Heart right ventricle (tissue), 16 donors: Measurements from ENCODE around the gene PTGR2. TPM values are rescaled to one million over a fixed set of nuclear protein-coding genes. Genes with fewer than 3 reads are reported as not detected.
"Not testable (repeated sequence)": the region's sequence is repeated elsewhere in the genome, so short reads cannot be mapped to it uniquely, and the experiment has no call there.

ENCODE experiments used
- ATAC-seq, 8 donors: fragments of 200-7000 bp; cut with Tn5 transposase; one replicate each; pipeline ENCODE4 v1.9.1; 2020; ENCODE audit warnings: mild to moderate bottlenecking in 8 of 8, moderate library complexity in 8 of 8, moderate number of reproducible peaks in 1 of 8
- DNase-seq, 2 donors: peaks; one replicate each; pipeline ENCODE4 v3.0.0-alpha.2; 2020
- H3K27ac ChIP-seq, 10 donors: fragments of 200-600 bp; sonication (generic) in 2 of 10; one replicate each; pipeline versions ENCODE4 v1.5.0 to v1.8.0; 2020 to 2022; ENCODE audit warnings: mild to moderate bottlenecking in 3 of 10
- H3K27me3 ChIP-seq, 7 donors: fragments of 200-600 bp; one replicate each; pipeline ENCODE4 v1.8.0; 2021 to 2022; ENCODE audit warnings: mild to moderate bottlenecking in 2 of 7
- H3K36me3 ChIP-seq, 9 donors: fragments of 200-600 bp; sonication (generic) in 1 of 9; one replicate each; pipeline versions ENCODE4 v1.5.0 to v1.8.0; 2020 to 2022; ENCODE audit warnings: mild to moderate bottlenecking in 2 of 9
- H3K4me1 ChIP-seq, 9 donors: fragments of 200-600 bp; sonication (generic) in 1 of 9; one replicate each; pipeline versions ENCODE4 v1.5.0 to v1.8.0; 2020 to 2022; ENCODE audit warnings: mild to moderate bottlenecking in 4 of 9
- H3K4me3 ChIP-seq, 10 donors: fragments of 200-600 bp; sonication (generic) in 2 of 10; one replicate each; pipeline versions ENCODE4 v1.5.0 to v1.8.0; 2020 to 2022; ENCODE audit warnings: mild to moderate bottlenecking in 7 of 10, moderate library complexity in 2 of 10
- H3K9me3 ChIP-seq, 11 donors: fragments of 200-600 bp in 10 of 11; sonication (generic) in 2 of 11; one replicate each; pipeline versions ENCODE4 v1.5.0 to v1.8.0; 2013 to 2022; ENCODE audit warnings: mild to moderate bottlenecking in 2 of 11, control low read depth in 1 of 11, moderate library complexity in 1 of 11
- WGBS, 2 donors: extraction: QIAGEN DNeasy Blood & Tissue Kit; methylation state at CpG; one replicate each; pipeline ENCODE4 v1.1.7; 2013; ENCODE audit warnings: inconsistent platforms in 1 of 2; 5-methylcytosine and 5-hydroxymethylcytosine counted together
- intact Hi-C, 10 donors: fragments of 100-400 bp; cut with DNase I; formaldehyde crosslinking; loops; one replicate each; pipeline versions ENCODE4 v1.11.1 to v1.14.2; 2022
- polyA plus RNA-seq, 2 donors: library from polyadenylated mRNA; stranded (reverse); fragments of 200-250 nt; gene quantifications; one replicate each; pipeline ENCODE4 v1.2.3, GENCODE V29; 2013
- total RNA-seq, 10 donors: library from RNA; stranded (reverse); fragmentation: NEBNext Ultra II Directional in 3 of 10; extraction: Animal tissue kit (Norgen Biotek cat#: 25700) in 3 of 10; gene quantifications; one replicate each; pipeline versions ENCODE4 v1.2.1 to v1.2.4, GENCODE V29; 2021 to 2023
- TF ChIP-seq, protein P1 (sequence below), 9 donors: fragments of 200-600 bp; sonication (generic) in 2 of 9; IDR thresholded peaks; one replicate each; pipeline versions ENCODE4 v1.5.0 to v1.8.0; 2021 to 2022; ENCODE audit warnings: antibody characterized with exemption in 9 of 9, mild to moderate bottlenecking in 5 of 9, moderate library complexity in 1 of 9
- donor health status: Arrhythmogenic right ventricular cardiomyopathy.
- donor health status: ischemic (EF 13 %, LVEDD 7.1; RV severe dilation, severe dysfunction).
- donor health status: healthy with polysubstance abuse.
- donor health status: DM: no; HTN: yes; CAD: no.
- donor health status: DM: no; HTN: no; CAD: no.
- donor health status: ischemic (EF 25% LVEDD 6.9; RV normal size, moderate dysfunction).
- donor health status: ischemic (EF 25% LVEDD 5.7; RV mildly dilated, moderate dysfunction).
- donor health status: healthy.
- donor health status: DM: yes; HTN: yes; CAD: no.
- donor health status: Ischemic cardiomyopathy.
- donor health status: ischemic (EF 35%, LVEDD 5.7; RV mildly dilated, moderate dysfunction).
- donor health status: nonischemic (EF 11% LVEDD 7.7; RV severe dilation, severe dysfunction).
- donor health status: DM: yes; HTN: yes; CAD: no.
- donor health status: PGD.
- donor health status: ischemic (EF 29% LVEDD 5.4; RV normal size, mild dysfunction).
- donor health status: nonischemic (EF 23%, LVEDD 6.1; RV moderate dilation, normal function).

The PTGR2 gene
- total and polyA plus RNA-seq, 12 donors = 9.5 to 48.7 (median 35.4) TPM

DNA sequence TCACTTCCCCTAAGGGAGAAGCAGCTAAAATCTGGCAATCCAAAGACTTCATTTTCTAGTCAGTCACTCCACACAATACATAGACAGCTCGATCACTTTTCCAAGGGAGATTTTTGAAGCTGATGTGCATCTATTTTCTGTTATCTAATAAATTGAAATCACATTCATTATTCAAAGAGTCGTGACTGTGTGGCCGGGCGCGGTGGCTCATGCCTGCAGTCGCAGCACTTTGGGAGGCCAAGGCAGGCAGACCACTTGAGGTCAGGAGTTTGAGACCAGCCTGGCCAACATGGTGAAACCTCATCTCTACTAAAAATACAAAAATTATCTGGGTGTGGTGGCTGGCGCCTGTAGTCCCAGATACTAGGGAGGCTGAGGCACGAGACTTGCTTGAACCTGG is 27.1 kb upstream of the PTGR2 start:
- Histone ChIP-seq H3K9me3 (no peaks in the 10 kb centered on the region), H3K36me3 (no peaks in the 10 kb centered on the region), H3K27ac (no peak overlapping the region), H3K27me3 (no peaks in the 10 kb centered on the region), H3K4me1 (peaks cover 0 to 20% (median 12%) of the 10 kb centered on the region in 9 donors), H3K4me3 (no peak overlapping the region)
- DNase-seq (no peak), ATAC-seq (no peak)
- 90 to 92% methylated on average over 8 of the region's 8 CpGs for WGBS, 2 donors
- TF ChIP-seq, protein P1, sequence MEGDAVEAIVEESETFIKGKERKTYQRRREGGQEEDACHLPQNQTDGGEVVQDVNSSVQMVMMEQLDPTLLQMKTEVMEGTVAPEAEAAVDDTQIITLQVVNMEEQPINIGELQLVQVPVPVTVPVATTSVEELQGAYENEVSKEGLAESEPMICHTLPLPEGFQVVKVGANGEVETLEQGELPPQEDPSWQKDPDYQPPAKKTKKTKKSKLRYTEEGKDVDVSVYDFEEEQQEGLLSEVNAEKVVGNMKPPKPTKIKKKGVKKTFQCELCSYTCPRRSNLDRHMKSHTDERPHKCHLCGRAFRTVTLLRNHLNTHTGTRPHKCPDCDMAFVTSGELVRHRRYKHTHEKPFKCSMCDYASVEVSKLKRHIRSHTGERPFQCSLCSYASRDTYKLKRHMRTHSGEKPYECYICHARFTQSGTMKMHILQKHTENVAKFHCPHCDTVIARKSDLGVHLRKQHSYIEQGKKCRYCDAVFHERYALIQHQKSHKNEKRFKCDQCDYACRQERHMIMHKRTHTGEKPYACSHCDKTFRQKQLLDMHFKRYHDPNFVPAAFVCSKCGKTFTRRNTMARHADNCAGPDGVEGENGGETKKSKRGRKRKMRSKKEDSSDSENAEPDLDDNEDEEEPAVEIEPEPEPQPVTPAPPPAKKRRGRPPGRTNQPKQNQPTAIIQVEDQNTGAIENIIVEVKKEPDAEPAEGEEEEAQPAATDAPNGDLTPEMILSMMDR (IDR thresholded peaks at IDR 0.05) = no peak
- intact Hi-C loops = loop anchor here in 5 of 10 donors (2.0 to 10.0 kb wide), 4 partner anchors 42 to 180 kb away; partner anchors contain the start of gene DNAL1 (in 1 of the 5)

DNA sequence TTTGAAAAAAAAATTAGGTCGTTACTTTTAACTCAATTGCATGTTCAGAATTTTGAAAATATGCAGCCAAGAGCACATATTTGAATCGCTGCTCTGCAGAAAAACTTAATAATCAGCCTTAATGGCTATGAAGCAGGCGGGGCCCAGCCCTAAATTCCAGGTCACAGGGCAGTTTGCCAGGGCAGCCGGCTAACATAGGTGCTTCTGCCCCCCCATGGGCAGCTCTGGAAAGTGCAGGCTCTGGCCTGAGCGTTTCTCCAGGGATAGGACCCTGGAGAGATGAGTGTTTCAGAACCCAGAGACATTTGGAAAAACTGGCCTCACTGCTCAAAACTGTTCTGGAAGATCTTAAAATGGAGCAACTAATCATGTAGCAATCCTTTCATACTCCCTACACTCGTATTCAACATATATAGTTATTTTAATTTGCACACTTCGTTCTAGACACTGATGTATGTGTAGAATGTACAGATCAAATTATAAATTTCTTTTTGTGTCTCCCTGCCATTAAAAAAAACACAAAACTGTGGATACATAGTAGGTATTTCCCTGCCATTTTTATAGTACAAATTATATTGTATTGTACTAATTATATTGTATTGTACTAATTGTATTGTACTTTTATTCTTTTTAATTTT is 26.0 kb upstream of the PTGR2 start:
- peak overlapping the region in 4 of 10 donors; percentile 2 to 35 (median 8) for H3K27ac ChIP-seq
- H3K9me3 ChIP-seq = no peaks in the 10 kb centered on the region
- intact Hi-C loops = loop anchor here (1.0 to 10.0 kb wide), 6 partner anchors 38 to 181 kb away; partner anchors contain the start of gene DNAL1 (in 1 of the 10)
- WGBS, 2 donors = 12 to 14% methylated on average over 7 of the region's 7 CpGs
- peak; percentile 89 to 92 for DNase-seq
- no peaks in the 10 kb centered on the region for H3K27me3 ChIP-seq
- H3K4me3 ChIP-seq = peak overlapping the region in 1 of 10 donors; percentile 6
- H3K36me3 ChIP-seq = no peaks in the 10 kb centered on the region
- peaks cover 0 to 20% (median 13%) of the 10 kb centered on the region in 9 donors for H3K4me1 ChIP-seq
- peak; percentile 91 to 97 (median 96) for ATAC-seq
- TF ChIP-seq, protein P1 (IDR thresholded peaks at IDR 0.05) = peak; percentile 88 to 97 (median 95)

DNA sequence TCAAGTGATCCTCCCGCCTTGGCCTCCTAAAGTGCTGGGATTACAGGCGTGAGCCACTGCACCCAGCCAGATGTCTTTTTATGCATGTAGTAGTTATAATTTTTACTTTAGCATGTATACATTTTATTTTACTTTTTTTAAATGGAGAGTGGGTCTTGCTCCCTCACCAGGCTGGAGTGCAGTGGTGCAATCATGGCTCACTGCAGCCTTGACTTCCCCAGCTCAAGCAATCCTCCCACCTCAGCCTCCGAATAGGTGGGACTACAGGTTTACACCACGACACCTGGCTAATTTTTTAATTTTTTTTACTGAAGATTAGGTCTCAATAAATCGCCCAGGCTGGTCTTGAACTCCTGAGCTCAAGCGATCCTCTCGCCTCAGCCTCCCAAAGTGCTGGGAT is 24.4 kb upstream of the PTGR2 start:
- intact Hi-C loops = loop anchor here in 5 of 10 donors (5.0 to 10.0 kb wide), 3 partner anchors 40 to 182 kb away; partner anchors contain the start of gene DNAL1 (in 1 of the 5)
- 97 to 98% methylated on average over 7 of the region's 7 CpGs for WGBS, 2 donors
- not testable (repeated sequence) for H3K4me3 ChIP-seq, DNase-seq, H3K36me3 ChIP-seq, H3K9me3 ChIP-seq, ATAC-seq, H3K27me3 ChIP-seq, H3K27ac ChIP-seq
- TF ChIP-seq, protein P1 (IDR thresholded peaks at IDR 0.05) = peak in 3 of 9 donors; percentile 5 to 28 (median 14)
- H3K4me1 ChIP-seq = peaks cover 0 to 20% (median 13%) of the 10 kb centered on the region in 9 donors

DNA sequence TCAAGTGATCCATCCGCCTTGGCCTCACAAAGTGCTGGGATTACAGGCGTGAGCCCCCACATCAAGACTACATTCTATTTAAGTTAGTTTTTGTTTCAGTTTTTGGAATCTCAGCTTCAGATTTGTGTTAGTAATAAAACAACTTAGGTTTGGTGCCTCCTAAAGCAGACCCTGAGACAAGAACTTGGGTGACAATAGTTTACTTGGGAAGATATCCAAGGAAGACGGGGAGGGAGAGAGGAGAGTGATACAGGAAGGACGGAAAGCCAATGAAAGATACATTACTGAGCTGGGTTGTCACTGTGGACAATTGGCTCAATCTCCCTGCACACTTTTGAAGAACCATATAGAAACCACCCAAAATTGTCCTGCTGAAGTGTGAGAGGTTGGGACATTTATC is 22.6 kb upstream of the PTGR2 start:
- DNase-seq (no peak), ATAC-seq (no peak)
- intact Hi-C loops = loop anchor here in 5 of 10 donors (5.0 to 10.0 kb wide), 3 partner anchors 42 to 184 kb away; partner anchors contain the start of gene DNAL1 (in 1 of the 5)
- Histone ChIP-seq H3K4me1 (peaks cover 6 to 34% (median 19%) of the 10 kb centered on the region in 9 donors), H3K9me3 (no peaks in the 10 kb centered on the region), H3K27me3 (no peaks in the 10 kb centered on the region), H3K27ac (no peak overlapping the region), H3K4me3 (no peak overlapping the region), H3K36me3 (no peaks in the 10 kb centered on the region)
- TF ChIP-seq, protein P1 (IDR thresholded peaks at IDR 0.05) = no peak
- WGBS, 2 donors = 78 to 82% methylated on average over 4 of the region's 4 CpGs
